ENCODE data around the gene CLEC6A. TPM values are rescaled to one million over a fixed set of nuclear protein-coding genes. Genes with fewer than 3 reads are reported as not detected.
"Not testable (repeated sequence)": the region's sequence is repeated elsewhere in the genome, so short reads cannot be mapped to it uniquely, and the experiment has no call there.

CLEC6A gene
- total RNA-seq (2021; ENCODE audit: unreplicated experiment) = not detected
- not detected in 2 replicates for polyA plus RNA-seq (2012)
- Bru-seq, nascent RNA = percentile 9 among the genes with signal in this experiment
- BruChase-seq, experiment 1, labeled RNA remaining after a 6-hour chase = percentile 4 among the genes with signal in this experiment
- percentile 18 among the genes with signal in this experiment for BruChase-seq, experiment 2, labeled RNA remaining after a 2-hour chase
- long read RNA-seq = 0 reads

- Histone ChIP-seq H3K9me2 (ENCODE audit: insufficient read depth) (no peaks in the 10 kb centered on the region), H3K27ac (ENCODE audit: low read depth, low read length) (no peak within 1 kb of the TSS), H3K9me3 (ENCODE audit: control insufficient read depth in 1 of 2, insufficient read depth in 1 of 2, low read depth in 1 of 2, low read length in 2 of 2) (no peaks in the 10 kb centered on the region), H3K27me3 (ENCODE audit: insufficient read depth, low read length) (peaks cover 62% of the 10 kb centered on the region), H3K4me3 (replicated peaks in 1 of 2; ENCODE audit: low read depth in 1 of 2, low read length in 2 of 2) (no peak within 1 kb of the TSS), H3K9ac (ENCODE audit: low read length) (no peak within 1 kb of the TSS), H3K36me3 (ENCODE audit: control insufficient read depth in 1 of 2, insufficient read depth in 2 of 2, low read length in 2 of 2) (no peaks in the 10 kb centered on the region), H2AFZ (ENCODE audit: low read depth, low read length, poor library complexity, severe bottlenecking) (no peak within 1 kb of the TSS), H4K20me1 (ENCODE audit: insufficient read depth) (no peaks in the 10 kb centered on the region), H3K4me1 (ENCODE audit: control insufficient read depth in 1 of 2, insufficient read depth in 2 of 2, low read length in 2 of 2) (no peaks in the 10 kb centered on the region), H3K79me2 (ENCODE audit: insufficient read depth, low read length) (no peaks in the 10 kb centered on the region), H3K4me2 (ENCODE audit: low read length) (no peak within 1 kb of the TSS)
- ATAC-seq (no peak), DNase-seq (ENCODE audit: low read depth, low spot score) (no peak)
- ChIA-PET POLR2A (no interaction called here), RAD21 (ENCODE audit: low non-redundant PET in 1 of 2, low total read pairs in 2 of 2, uncharacterized antibody in 2 of 2, unreplicated experiment in 2 of 2) (no interaction called here), CTCF (no interaction called here)
- no peak for TF ChIP-seq CEBPB (IDR thresholded peaks at IDR 0.05; ENCODE audit: low read depth)
- no peak for TF ChIP-seq JUND (IDR thresholded peaks at IDR 0.05)
- TF ChIP-seq, protein P1, sequence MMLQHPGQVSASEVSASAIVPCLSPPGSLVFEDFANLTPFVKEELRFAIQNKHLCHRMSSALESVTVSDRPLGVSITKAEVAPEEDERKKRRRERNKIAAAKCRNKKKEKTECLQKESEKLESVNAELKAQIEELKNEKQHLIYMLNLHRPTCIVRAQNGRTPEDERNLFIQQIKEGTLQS (IDR thresholded peaks at IDR 0.05) = no peak
- no peak for TF ChIP-seq EZH2phosphoT487 (IDR thresholded peaks at IDR 0.05; ENCODE audit: borderline replicate concordance)
- TF ChIP-seq, protein P2, sequence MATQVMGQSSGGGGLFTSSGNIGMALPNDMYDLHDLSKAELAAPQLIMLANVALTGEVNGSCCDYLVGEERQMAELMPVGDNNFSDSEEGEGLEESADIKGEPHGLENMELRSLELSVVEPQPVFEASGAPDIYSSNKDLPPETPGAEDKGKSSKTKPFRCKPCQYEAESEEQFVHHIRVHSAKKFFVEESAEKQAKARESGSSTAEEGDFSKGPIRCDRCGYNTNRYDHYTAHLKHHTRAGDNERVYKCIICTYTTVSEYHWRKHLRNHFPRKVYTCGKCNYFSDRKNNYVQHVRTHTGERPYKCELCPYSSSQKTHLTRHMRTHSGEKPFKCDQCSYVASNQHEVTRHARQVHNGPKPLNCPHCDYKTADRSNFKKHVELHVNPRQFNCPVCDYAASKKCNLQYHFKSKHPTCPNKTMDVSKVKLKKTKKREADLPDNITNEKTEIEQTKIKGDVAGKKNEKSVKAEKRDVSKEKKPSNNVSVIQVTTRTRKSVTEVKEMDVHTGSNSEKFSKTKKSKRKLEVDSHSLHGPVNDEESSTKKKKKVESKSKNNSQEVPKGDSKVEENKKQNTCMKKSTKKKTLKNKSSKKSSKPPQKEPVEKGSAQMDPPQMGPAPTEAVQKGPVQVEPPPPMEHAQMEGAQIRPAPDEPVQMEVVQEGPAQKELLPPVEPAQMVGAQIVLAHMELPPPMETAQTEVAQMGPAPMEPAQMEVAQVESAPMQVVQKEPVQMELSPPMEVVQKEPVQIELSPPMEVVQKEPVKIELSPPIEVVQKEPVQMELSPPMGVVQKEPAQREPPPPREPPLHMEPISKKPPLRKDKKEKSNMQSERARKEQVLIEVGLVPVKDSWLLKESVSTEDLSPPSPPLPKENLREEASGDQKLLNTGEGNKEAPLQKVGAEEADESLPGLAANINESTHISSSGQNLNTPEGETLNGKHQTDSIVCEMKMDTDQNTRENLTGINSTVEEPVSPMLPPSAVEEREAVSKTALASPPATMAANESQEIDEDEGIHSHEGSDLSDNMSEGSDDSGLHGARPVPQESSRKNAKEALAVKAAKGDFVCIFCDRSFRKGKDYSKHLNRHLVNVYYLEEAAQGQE (IDR thresholded peaks at IDR 0.05; ENCODE audit: low read depth) = no peak
- TF ChIP-seq SIN3A (IDR thresholded peaks at IDR 0.05; ENCODE audit: low read depth) = no peak
- TF ChIP-seq RAD21 (IDR thresholded peaks at IDR 0.05; ENCODE audit: low read depth) = no peak
- intact Hi-C loops (cut with micrococcal nuclease) = no loop called here
- no TSS peak for BruUV-seq (replicated peaks)
These were observed at the start of gene CLEC6A for GRCh38 chr12:8455727-8456360. Gene CLEC6A (plus strand): TSS chr12:8455962. CDS start chr12:8456112, 150 bp downstream.

- ATAC-seq; H3K36me3 ChIP-seq (ENCODE audit: control insufficient read depth in 1 of 2, insufficient read depth in 2 of 2, low read length in 2 of 2); intact Hi-C loops (cut with micrococcal nuclease); RAD21 ChIA-PET (ENCODE audit: low non-redundant PET in 1 of 2, low total read pairs in 2 of 2, uncharacterized antibody in 2 of 2, unreplicated experiment in 2 of 2); POLR2A ChIA-PET; H3K9me2 ChIP-seq (ENCODE audit: insufficient read depth); H3K4me3 ChIP-seq (replicated peaks in 1 of 2; ENCODE audit: low read depth in 1 of 2, low read length in 2 of 2); H4K20me1 ChIP-seq (ENCODE audit: insufficient read depth); H3K27me3 ChIP-seq (ENCODE audit: insufficient read depth, low read length); BruUV-seq (replicated peaks); H3K9me3 ChIP-seq (ENCODE audit: control insufficient read depth in 1 of 2, insufficient read depth in 1 of 2, low read depth in 1 of 2, low read length in 2 of 2); H3K9ac ChIP-seq (ENCODE audit: low read length); DNase-seq (ENCODE audit: low read depth, low spot score); H3K4me2 ChIP-seq (ENCODE audit: low read length); H3K4me1 ChIP-seq (ENCODE audit: control insufficient read depth in 1 of 2, insufficient read depth in 2 of 2, low read length in 2 of 2); H3K79me2 ChIP-seq (ENCODE audit: insufficient read depth, low read length); CTCF ChIA-PET; H2AFZ ChIP-seq (ENCODE audit: low read depth, low read length, poor library complexity, severe bottlenecking); H3K27ac ChIP-seq (ENCODE audit: low read depth, low read length): not testable (repeated sequence)
These were observed 36.2 kb upstream of the CLEC6A start for GRCh38 chr12:8419576-8419975.

Measured in HCT116 (cell line).